ENCODE results near the gene UBASH3A. TPM values are rescaled to one million over a fixed set of nuclear protein-coding genes. Genes with fewer than 3 reads are reported as not detected.
"Not testable (repeated sequence)": the region's sequence is repeated elsewhere in the genome, so short reads cannot be mapped to it uniquely, and the experiment has no call there.

UBASH3A gene
- total RNA-seq, 1 donor from 2014 or later, result 0.32 TPM

- DNase-seq (ENCODE audit: low spot score), result no peak
These were observed 63.0 kb downstream of the UBASH3A start for GRCh38 chr21:42466700-42467099.

GRCh38 chr21:42467140-42467983 lies 63.7 kb downstream of the UBASH3A start:
- no peak for DNase-seq (ENCODE audit: low spot score)

- DNase-seq (ENCODE audit: low spot score), result no peak
These were observed 64.9 kb downstream of the UBASH3A start for GRCh38 chr21:42468491-42469131.

GRCh38 chr21:42469272-42469671 lies 65.6 kb downstream of the UBASH3A start:
- no peak for DNase-seq (ENCODE audit: low spot score)

GRCh38 chr21:42469726-42470125 lies 66.0 kb downstream of the UBASH3A start:
- DNase-seq (ENCODE audit: low spot score), result not testable (repeated sequence)

GRCh38 chr21:42471206-42471605 lies 67.5 kb downstream of the UBASH3A start:
- no peak for DNase-seq (ENCODE audit: low spot score)

- DNase-seq (ENCODE audit: low spot score), result no peak
These were observed 68.1 kb downstream of the UBASH3A start for GRCh38 chr21:42471716-42472330.

GRCh38 chr21:42472521-42472920 lies 68.8 kb downstream of the UBASH3A start:
- DNase-seq (ENCODE audit: low spot score), result no peak

GRCh38 chr21:42473498-42474042 lies 69.9 kb downstream of the UBASH3A start:
- DNase-seq (ENCODE audit: low spot score), result no peak

GRCh38 chr21:42474043-42474831 lies 70.5 kb downstream of the UBASH3A start:
- no peak for DNase-seq (ENCODE audit: low spot score)

- no peak for DNase-seq (ENCODE audit: low spot score)
These were observed 71.3 kb downstream of the UBASH3A start for GRCh38 chr21:42475036-42475435.

- no peak for DNase-seq (ENCODE audit: low spot score)
These were observed 72.1 kb downstream of the UBASH3A start for GRCh38 chr21:42475526-42476387.

GRCh38 chr21:42476388-42477331 lies 73.0 kb downstream of the UBASH3A start:
- no peak for DNase-seq (ENCODE audit: low spot score)

- DNase-seq (ENCODE audit: low spot score), result no peak
These were observed 74.8 kb downstream of the UBASH3A start for GRCh38 chr21:42478504-42478903.

GRCh38 chr21:42479582-42479981 lies 75.9 kb downstream of the UBASH3A start:
- no peak for DNase-seq (ENCODE audit: low spot score)

- DNase-seq (ENCODE audit: low spot score), result no peak
These were observed 77.0 kb downstream of the UBASH3A start for GRCh38 chr21:42480736-42481135.

GRCh38 chr21:42481169-42481568 lies 77.5 kb downstream of the UBASH3A start:
- no peak for DNase-seq (ENCODE audit: low spot score)

GRCh38 chr21:42484966-42485365 lies 81.3 kb downstream of the UBASH3A start:
- DNase-seq (ENCODE audit: low spot score), result no peak

GRCh38 chr21:42486072-42486471 lies 82.4 kb downstream of the UBASH3A start:
- DNase-seq (ENCODE audit: low spot score), result no peak
